Neural cell (in vitro differentiated cells): ENCODE results near the gene B4GALT5. TPM values are rescaled to one million over a fixed set of nuclear protein-coding genes. Genes with fewer than 3 reads are reported as not detected.

Experiments
- H2AFZ ChIP-seq: fragments of 200-600, 300-800 bp; sonication (generic), shearing (Covaris generic); 2 replicates; pipeline ENCODE4 v1.6.0; 2014; ENCODE audit warnings: low read depth, mild to moderate bottlenecking, antibody characterized with exemption, low read length, moderate library complexity
- H3F3A ChIP-seq: fragments of 200-600 bp; shearing (Covaris generic); 2 replicates; pipeline ENCODE4 v1.6.1; 2016; ENCODE audit warnings: mild to moderate bottlenecking, moderate library complexity, mixed read lengths, antibody characterized with exemption, low read length; ENCODE audit not compliant: insufficient read depth, poor library complexity, severe bottlenecking
- H3K27ac ChIP-seq: fragments of 200-600, 300-800 bp; sonication (generic), shearing (Covaris generic); 2 replicates; pipeline ENCODE4 v1.5.1; 2014; ENCODE audit warnings: mild to moderate bottlenecking, low read length, moderate library complexity
- H3K27me3 ChIP-seq: fragments of 300-800, 200-600 bp; sonication (generic), shearing (Covaris generic); 2 replicates; pipeline ENCODE4 v1.6.0; 2014; ENCODE audit warnings: mild to moderate bottlenecking, low read depth, low read length, moderate library complexity; ENCODE audit not compliant: insufficient read depth
- H3K36me3 ChIP-seq: fragments of 300-800, 200-600 bp; sonication (generic), shearing (Covaris generic); 2 replicates; pipeline ENCODE4 v1.5.1; 2014; ENCODE audit warnings: mild to moderate bottlenecking, antibody characterized with exemption, low read length, moderate library complexity; ENCODE audit not compliant: insufficient read depth
- H3K4me2 ChIP-seq: fragments of 300-800, 200-600 bp; sonication (generic), shearing (Covaris generic); 2 replicates; pipeline ENCODE4 v1.6.0; 2014; ENCODE audit warnings: mild to moderate bottlenecking, low read length
- H3K4me3 ChIP-seq: fragments of 300-800, 200-600 bp; sonication (generic), shearing (Covaris generic); 2 replicates; pipeline ENCODE4 v1.5.1; 2014; ENCODE audit warnings: mild to moderate bottlenecking, low read length, moderate library complexity
- H3K79me2 ChIP-seq: fragments of 200-600 bp; shearing (Covaris generic); replicated peaks from 2 replicates; pipeline ENCODE4 v1.6.0; 2014; ENCODE audit warnings: mild to moderate bottlenecking, low read length, moderate library complexity; ENCODE audit not compliant: insufficient read depth
- H3K9ac ChIP-seq: fragments of 300-800, 200-600 bp; sonication (generic), shearing (Covaris generic); 2 replicates; pipeline ENCODE4 v1.6.1; 2016; ENCODE audit warnings: mild to moderate bottlenecking, low read length, mixed read lengths
- H3K9me2 ChIP-seq: fragments of 200-600 bp; shearing (Covaris generic); 2 replicates; pipeline ENCODE4 v1.6.1; 2016; ENCODE audit warnings: mild to moderate bottlenecking, low read length, mixed read lengths; ENCODE audit not compliant: insufficient read depth
- H3K9me3 ChIP-seq: fragments of 200-600, 300-800 bp; sonication (generic), shearing (Covaris generic); 2 replicates; pipeline ENCODE4 v1.6.1; 2016; ENCODE audit warnings: mild to moderate bottlenecking, mixed run types, low read length, moderate library complexity, mixed read lengths
- H4K20me1 ChIP-seq: fragments of 200-600 bp; shearing (Covaris generic); 2 replicates; pipeline ENCODE4 v1.6.1; 2016; ENCODE audit warnings: mild to moderate bottlenecking, mixed run types; ENCODE audit not compliant: insufficient read depth
- EP300 ChIP-seq: fragments of 450-650 bp; conservative IDR thresholded peaks from 2 replicates; pipeline ENCODE4 v1.6.1; 2014; ENCODE audit warnings: antibody characterized with exemption, mild to moderate bottlenecking, moderate library complexity; ENCODE audit not compliant: poor library complexity, severe bottlenecking
- EZH2 ChIP-seq: fragments of 200-600, 300-800 bp; shearing (Covaris generic), sonication (generic); IDR thresholded peaks from 2 replicates; pipeline ENCODE4 v1.6.1; 2014; ENCODE audit warnings: antibody characterized with exemption, low read length, borderline replicate concordance, mild to moderate bottlenecking; ENCODE audit not compliant: insufficient read depth, poor library complexity, severe bottlenecking
- MXI1 ChIP-seq: fragments of 450-650 bp; conservative IDR thresholded peaks from 2 replicates; pipeline ENCODE4 v1.6.1; 2014; ENCODE audit warnings: antibody characterized with exemption, mild to moderate bottlenecking; ENCODE audit not compliant: poor library complexity, severe bottlenecking
- POLR2AphosphoS5 ChIP-seq: IDR thresholded peaks from 2 replicates; pipeline ENCODE4 v1.6.1; 2012
- RAD21 ChIP-seq: fragments of 450-650 bp; conservative IDR thresholded peaks from 2 replicates; pipeline ENCODE4 v1.6.1; 2014; ENCODE audit warnings: antibody characterized with exemption, mild to moderate bottlenecking, moderate library complexity
- SMC3 ChIP-seq: fragments of 450-650 bp; conservative IDR thresholded peaks from 2 replicates; pipeline ENCODE4 v1.6.1; 2014; ENCODE audit warnings: antibody characterized with exemption, mild to moderate bottlenecking, moderate library complexity; ENCODE audit not compliant: poor library complexity
- TAF1 ChIP-seq: IDR thresholded peaks from 2 replicates; pipeline ENCODE4 v1.6.1; 2012; ENCODE audit warnings: low read depth
- polyA plus RNA-seq: library from polyadenylated mRNA; depleted of rRNA; stranded (reverse); fragments of >200 nt; gene quantifications from 2 replicates; pipeline ENCODE4 v1.2.3, GENCODE V29; 2014
- TF ChIP-seq, protein P1 (sequence below): fragments of 450-650 bp; IDR thresholded peaks from 2 replicates; pipeline ENCODE4 v1.5.1; 2014; ENCODE audit warnings: antibody characterized with exemption, mild to moderate bottlenecking, moderate library complexity; ENCODE audit not compliant: poor library complexity, severe bottlenecking
- TF ChIP-seq, protein P2 (sequence below): IDR thresholded peaks from 2 replicates; pipeline ENCODE4 v1.6.1; 2012; ENCODE audit warnings: borderline replicate concordance

The B4GALT5 gene
- polyA plus RNA-seq, 1 donor from 2014 or later, result 34.7 TPM

DNA sequence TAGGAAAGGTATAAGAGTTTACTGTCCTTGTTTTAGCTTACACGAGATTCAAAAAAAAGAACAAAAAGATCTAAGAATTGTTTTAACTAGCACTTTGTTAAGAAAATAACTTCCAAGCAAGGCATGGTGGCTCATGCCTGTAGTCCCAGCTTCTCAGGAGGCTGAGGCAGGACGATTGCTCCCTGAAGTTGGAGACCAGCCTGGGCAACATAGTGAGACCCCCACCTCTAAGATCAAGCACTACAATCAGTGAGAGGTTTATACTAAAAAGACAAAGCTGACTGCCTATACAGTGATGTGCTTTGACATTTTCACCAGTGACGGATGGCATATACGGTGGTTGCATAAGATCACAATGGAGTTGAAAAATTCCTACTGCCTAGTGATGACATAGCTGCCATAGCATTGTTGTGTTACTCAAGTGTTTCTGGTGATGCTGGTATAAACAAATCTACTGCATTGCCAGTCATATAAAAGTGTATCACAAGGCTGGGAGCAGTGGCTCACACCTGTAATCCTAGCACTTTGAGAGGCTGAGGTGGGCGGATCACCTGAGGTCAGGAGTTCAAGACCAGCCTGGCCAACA, 68.6 kb downstream of the B4GALT5 start:
- Histone ChIP-seq H3K27me3 (no peaks in the 10 kb centered on the region), H2AFZ (no peak overlapping the region), H4K20me1 (no peaks in the 10 kb centered on the region), H3K4me3 (no peak overlapping the region), H3K9ac (no peak overlapping the region), H3K9me3 (no peaks in the 10 kb centered on the region), H3K4me2 (no peak overlapping the region), H3F3A (no peaks in the 10 kb centered on the region), H3K36me3 (peaks cover 14% of the 10 kb centered on the region), H3K79me2 (no peaks in the 10 kb centered on the region), H3K9me2 (no peaks in the 10 kb centered on the region), H3K27ac (no peak overlapping the region)
- TF ChIP-seq TAF1 (no peak), POLR2AphosphoS5 (no peak), EP300 (no peak), RAD21 (no peak), EZH2 (no peak), MXI1 (no peak), SMC3 (no peak)
- TF ChIP-seq, protein P1, sequence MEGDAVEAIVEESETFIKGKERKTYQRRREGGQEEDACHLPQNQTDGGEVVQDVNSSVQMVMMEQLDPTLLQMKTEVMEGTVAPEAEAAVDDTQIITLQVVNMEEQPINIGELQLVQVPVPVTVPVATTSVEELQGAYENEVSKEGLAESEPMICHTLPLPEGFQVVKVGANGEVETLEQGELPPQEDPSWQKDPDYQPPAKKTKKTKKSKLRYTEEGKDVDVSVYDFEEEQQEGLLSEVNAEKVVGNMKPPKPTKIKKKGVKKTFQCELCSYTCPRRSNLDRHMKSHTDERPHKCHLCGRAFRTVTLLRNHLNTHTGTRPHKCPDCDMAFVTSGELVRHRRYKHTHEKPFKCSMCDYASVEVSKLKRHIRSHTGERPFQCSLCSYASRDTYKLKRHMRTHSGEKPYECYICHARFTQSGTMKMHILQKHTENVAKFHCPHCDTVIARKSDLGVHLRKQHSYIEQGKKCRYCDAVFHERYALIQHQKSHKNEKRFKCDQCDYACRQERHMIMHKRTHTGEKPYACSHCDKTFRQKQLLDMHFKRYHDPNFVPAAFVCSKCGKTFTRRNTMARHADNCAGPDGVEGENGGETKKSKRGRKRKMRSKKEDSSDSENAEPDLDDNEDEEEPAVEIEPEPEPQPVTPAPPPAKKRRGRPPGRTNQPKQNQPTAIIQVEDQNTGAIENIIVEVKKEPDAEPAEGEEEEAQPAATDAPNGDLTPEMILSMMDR, result no peak
- TF ChIP-seq, protein P2, sequence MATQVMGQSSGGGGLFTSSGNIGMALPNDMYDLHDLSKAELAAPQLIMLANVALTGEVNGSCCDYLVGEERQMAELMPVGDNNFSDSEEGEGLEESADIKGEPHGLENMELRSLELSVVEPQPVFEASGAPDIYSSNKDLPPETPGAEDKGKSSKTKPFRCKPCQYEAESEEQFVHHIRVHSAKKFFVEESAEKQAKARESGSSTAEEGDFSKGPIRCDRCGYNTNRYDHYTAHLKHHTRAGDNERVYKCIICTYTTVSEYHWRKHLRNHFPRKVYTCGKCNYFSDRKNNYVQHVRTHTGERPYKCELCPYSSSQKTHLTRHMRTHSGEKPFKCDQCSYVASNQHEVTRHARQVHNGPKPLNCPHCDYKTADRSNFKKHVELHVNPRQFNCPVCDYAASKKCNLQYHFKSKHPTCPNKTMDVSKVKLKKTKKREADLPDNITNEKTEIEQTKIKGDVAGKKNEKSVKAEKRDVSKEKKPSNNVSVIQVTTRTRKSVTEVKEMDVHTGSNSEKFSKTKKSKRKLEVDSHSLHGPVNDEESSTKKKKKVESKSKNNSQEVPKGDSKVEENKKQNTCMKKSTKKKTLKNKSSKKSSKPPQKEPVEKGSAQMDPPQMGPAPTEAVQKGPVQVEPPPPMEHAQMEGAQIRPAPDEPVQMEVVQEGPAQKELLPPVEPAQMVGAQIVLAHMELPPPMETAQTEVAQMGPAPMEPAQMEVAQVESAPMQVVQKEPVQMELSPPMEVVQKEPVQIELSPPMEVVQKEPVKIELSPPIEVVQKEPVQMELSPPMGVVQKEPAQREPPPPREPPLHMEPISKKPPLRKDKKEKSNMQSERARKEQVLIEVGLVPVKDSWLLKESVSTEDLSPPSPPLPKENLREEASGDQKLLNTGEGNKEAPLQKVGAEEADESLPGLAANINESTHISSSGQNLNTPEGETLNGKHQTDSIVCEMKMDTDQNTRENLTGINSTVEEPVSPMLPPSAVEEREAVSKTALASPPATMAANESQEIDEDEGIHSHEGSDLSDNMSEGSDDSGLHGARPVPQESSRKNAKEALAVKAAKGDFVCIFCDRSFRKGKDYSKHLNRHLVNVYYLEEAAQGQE, result no peak

DNA sequence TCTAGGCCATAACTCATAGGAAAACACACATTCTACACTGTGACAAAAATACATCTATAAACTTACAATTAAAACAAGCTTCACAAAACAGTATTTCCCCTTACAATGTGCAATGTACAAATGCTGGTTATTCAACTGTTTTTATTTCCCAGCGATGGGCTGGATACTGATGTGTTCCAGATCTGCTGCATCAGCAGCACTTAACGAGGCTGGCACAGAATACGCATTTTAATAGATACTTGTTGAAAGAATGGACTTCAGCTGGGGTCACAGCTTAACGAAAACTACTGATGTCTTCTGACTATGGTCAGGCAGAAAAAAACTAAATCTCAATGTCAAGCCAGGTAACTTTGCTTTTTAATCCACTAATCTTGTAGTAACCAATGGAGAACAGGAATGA, 70.9 kb downstream of the B4GALT5 start:
- Histone ChIP-seq H3K27ac (no peak overlapping the region), H3K4me2 (no peak overlapping the region), H3K9me3 (no peaks in the 10 kb centered on the region), H3K79me2 (no peaks in the 10 kb centered on the region), H4K20me1 (no peaks in the 10 kb centered on the region), H3F3A (no peaks in the 10 kb centered on the region), H3K27me3 (no peaks in the 10 kb centered on the region), H3K9me2 (no peaks in the 10 kb centered on the region), H3K4me3 (no peak overlapping the region), H2AFZ (no peak overlapping the region), H3K9ac (no peak overlapping the region), H3K36me3 (peaks cover 14% of the 10 kb centered on the region)
- TF ChIP-seq, protein P2, result no peak
- TF ChIP-seq EP300, result no peak
- no peak for TF ChIP-seq TAF1
- TF ChIP-seq SMC3, result no peak
- TF ChIP-seq, protein P1, result no peak
- no peak for TF ChIP-seq RAD21
- TF ChIP-seq EZH2, result no peak
- TF ChIP-seq POLR2AphosphoS5, result no peak
- no peak for TF ChIP-seq MXI1
